HFFc6 (cell line): ENCODE results near the gene CCDC74B. TPM values are rescaled to one million over a fixed set of nuclear protein-coding genes. Genes with fewer than 3 reads are reported as not detected.
A peak's percentile ranks its signal among the peaks of the same experiment; 100 is the strongest.
"Not testable (repeated sequence)": the region's sequence is repeated elsewhere in the genome, so short reads cannot be mapped to it uniquely, and the experiment has no call there.

ENCODE experiments used
- DNase-seq: peaks from one replicate; pipeline ENCODE4 v3.0.0-alpha.2; 2018
- H3K27ac Mint-ChIP-seq: 2 replicates; pipeline ENCODE4 v1.8.0; 2020; ENCODE audit warnings: mild to moderate bottlenecking, mixed read lengths
- H3K27me3 Mint-ChIP-seq: 2 replicates; pipeline ENCODE4 v1.8.0; 2021; ENCODE audit warnings: mild to moderate bottlenecking, moderate library complexity, mixed read lengths; ENCODE audit not compliant: insufficient read depth
- H3K36me3 Mint-ChIP-seq: 2 replicates; pipeline ENCODE4 v1.8.0; 2021; ENCODE audit warnings: low read depth, mixed read lengths
- H3K4me1 Mint-ChIP-seq: 2 replicates; pipeline ENCODE4 v1.8.0; 2020; ENCODE audit warnings: low read depth, mixed read lengths
- H3K4me3 Mint-ChIP-seq: 2 replicates; pipeline ENCODE4 v1.8.0; 2020; ENCODE audit warnings: mild to moderate bottlenecking, moderate library complexity, mixed read lengths
- H3K9me3 Mint-ChIP-seq: 2 replicates; pipeline ENCODE4 v1.8.0; 2020; ENCODE audit warnings: mild to moderate bottlenecking, mixed read lengths
- CTCF ChIP-seq: fragments of 200-600 bp; sonication (generic); IDR thresholded peaks from 2 replicates; pipeline ENCODE4 v1.5.0; 2021; ENCODE audit warnings: antibody characterized with exemption, mild to moderate bottlenecking
- long read RNA-seq: library from polyadenylated mRNA; unstranded; transcript quantifications from one replicate; pipeline ENCODE4 v2.0.0, GENCODE V29; 2019
- total RNA-seq, 6 experiments: library from RNA; stranded (reverse); fragmentation: NEBNext Ultra II Directional; extraction: Animal tissue kit (Norgen Biotek cat#: 25700); gene quantifications; 2 replicates in 1 of 6; 3 replicates in 5 of 6; pipeline ENCODE4 v1.2.3, GENCODE V29; 2021

Gene CCDC74B
- total RNA-seq, result 1 to 10 TPM; 3.1 to 6.3 (median 5.0) TPM
- long read RNA-seq, partial matches to known transcripts, result 1 of 9 reads
- long read RNA-seq, other reads (novel, unspliced or antisense), result 4 of 9 reads

- not testable (repeated sequence) for H3K36me3 Mint-ChIP-seq, H3K27me3 Mint-ChIP-seq, H3K4me1 Mint-ChIP-seq, H3K9me3 Mint-ChIP-seq
- Mint-ChIP-seq H3K4me3 (peak within 1 kb of the TSS; percentile 88), H3K27ac (peak within 1 kb of the TSS; percentile 86)
- DNase-seq, result peak; percentile 51
Observed at GRCh38 chr2:130145006-130145414, at the start of gene CCDC74B. Gene CCDC74B (minus strand): TSS chr2:130145112. CDS start chr2:130144996, 116 bp downstream.

GRCh38 chr2:130193824-130194223 is 48.9 kb upstream of the CCDC74B start:
- not testable (repeated sequence) for H3K4me1 Mint-ChIP-seq, H3K4me3 Mint-ChIP-seq, DNase-seq, H3K36me3 Mint-ChIP-seq, H3K27me3 Mint-ChIP-seq, H3K9me3 Mint-ChIP-seq, H3K27ac Mint-ChIP-seq

GRCh38 chr2:130192451-130192850 is 47.5 kb upstream of the CCDC74B start:
- not testable (repeated sequence) for H3K9me3 Mint-ChIP-seq, H3K27me3 Mint-ChIP-seq, H3K36me3 Mint-ChIP-seq, H3K4me1 Mint-ChIP-seq, DNase-seq, H3K4me3 Mint-ChIP-seq, H3K27ac Mint-ChIP-seq

GRCh38 chr2:130191319-130191718 is 46.4 kb upstream of the CCDC74B start:
- DNase-seq, H3K36me3 Mint-ChIP-seq, H3K4me1 Mint-ChIP-seq, H3K27me3 Mint-ChIP-seq, H3K9me3 Mint-ChIP-seq, H3K4me3 Mint-ChIP-seq, H3K27ac Mint-ChIP-seq: not testable (repeated sequence)

GRCh38 chr2:130190237-130190636 is 45.3 kb upstream of the CCDC74B start:
- Mint-ChIP-seq H3K4me3 (no peak overlapping the region), H3K27ac (no peak overlapping the region), H3K9me3 (no peaks in the 10 kb centered on the region), H3K36me3 (peaks cover 6% of the 10 kb centered on the region; the same call in 1 of the 2 replicates), H3K4me1 (peaks cover 12% of the 10 kb centered on the region), H3K27me3 (no peaks in the 10 kb centered on the region; the same call in 1 of the 2 replicates)
- no peak for TF ChIP-seq CTCF
- no peak for DNase-seq

- peaks cover 15% of the 10 kb centered on the region for H3K4me1 Mint-ChIP-seq
- not testable (repeated sequence) for H3K27me3 Mint-ChIP-seq
Observed at GRCh38 chr2:130188958-130189357, 44.0 kb upstream of the CCDC74B start.

GRCh38 chr2:130187859-130188792 is 43.2 kb upstream of the CCDC74B start:
- H3K4me3 Mint-ChIP-seq, H3K9me3 Mint-ChIP-seq: not testable (repeated sequence)

More at GRCh38 chr2:130188958-130189357, 44.0 kb upstream of the CCDC74B start:
- H3K4me3 Mint-ChIP-seq, H3K9me3 Mint-ChIP-seq, DNase-seq, H3K27ac Mint-ChIP-seq, H3K36me3 Mint-ChIP-seq: not testable (repeated sequence)

GRCh38 chr2:130187268-130187667 is 42.4 kb upstream of the CCDC74B start:
- DNase-seq, result no peak
- H3K36me3 Mint-ChIP-seq, result peaks cover 6% of the 10 kb centered on the region; the same call in 1 of the 2 replicates
- no peak overlapping the region for H3K27ac Mint-ChIP-seq
- H3K9me3 Mint-ChIP-seq, result no peaks in the 10 kb centered on the region
- peaks cover 25% of the 10 kb centered on the region for H3K4me1 Mint-ChIP-seq
- H3K4me3 Mint-ChIP-seq, result no peak overlapping the region
- no peak for TF ChIP-seq CTCF
- peaks cover 2% of the 10 kb centered on the region for H3K27me3 Mint-ChIP-seq

More at GRCh38 chr2:130187859-130188792, 43.2 kb upstream of the CCDC74B start:
- not testable (repeated sequence) for DNase-seq, H3K27ac Mint-ChIP-seq, H3K27me3 Mint-ChIP-seq, H3K36me3 Mint-ChIP-seq
- H3K4me1 Mint-ChIP-seq, result peaks cover 23% of the 10 kb centered on the region
